Glutamatergic neuron (in vitro differentiated cells): ENCODE measurements around the gene THEM5. TPM values are rescaled to one million over a fixed set of nuclear protein-coding genes. Genes with fewer than 3 reads are reported as not detected.

Experiments used
- DNase-seq: peaks from one replicate; pipeline ENCODE4 v3.0.0; 2022
- H3K27ac Mint-ChIP-seq: one replicate; pipeline ENCODE4 v1.8.0; 2020; ENCODE audit warnings: mild to moderate bottlenecking, mixed read lengths, inconsistent platforms; ENCODE audit not compliant: unreplicated experiment
- H3K27me3 Mint-ChIP-seq: one replicate; pipeline ENCODE4 v1.8.0; 2020; ENCODE audit warnings: mild to moderate bottlenecking, moderate library complexity, mixed read lengths, inconsistent platforms; ENCODE audit not compliant: unreplicated experiment
- H3K36me3 Mint-ChIP-seq: one replicate; pipeline ENCODE4 v1.8.0; 2020; ENCODE audit warnings: mild to moderate bottlenecking, mixed read lengths, inconsistent platforms; ENCODE audit not compliant: unreplicated experiment
- H3K4me1 Mint-ChIP-seq: one replicate; pipeline ENCODE4 v1.8.0; 2020; ENCODE audit warnings: mild to moderate bottlenecking, low read depth, mixed read lengths, inconsistent platforms; ENCODE audit not compliant: unreplicated experiment
- H3K4me3 Mint-ChIP-seq: one replicate; pipeline ENCODE4 v1.8.0; 2020; ENCODE audit warnings: mild to moderate bottlenecking, mixed read lengths, inconsistent platforms; ENCODE audit not compliant: unreplicated experiment
- H3K9me3 Mint-ChIP-seq: one replicate; pipeline ENCODE4 v1.8.0; 2020; ENCODE audit warnings: mild to moderate bottlenecking, moderate library complexity, mixed read lengths, inconsistent platforms; ENCODE audit not compliant: unreplicated experiment
- CTCF ChIP-seq: fragments of 200-600 bp; sonication (generic); IDR thresholded peaks from one replicate; pipeline ENCODE4 v1.5.0; 2021; ENCODE audit not compliant: partially characterized antibody, unreplicated experiment
- total RNA-seq: library from RNA; stranded (reverse); fragmentation: NEBNext Ultra II Directional; extraction: Animal tissue kit (Norgen Biotek cat#: 25700); gene quantifications from one replicate; pipeline ENCODE4 v1.2.1, GENCODE V29; 2021; ENCODE audit not compliant: unreplicated experiment

THEM5 gene
- total RNA-seq, 1 donor from 2014 or later: not detected

- TF ChIP-seq CTCF: no peak
- H3K9me3 Mint-ChIP-seq: peaks cover 6% of the 10 kb centered on the region
- H3K36me3 Mint-ChIP-seq: no peaks in the 10 kb centered on the region
- H3K4me3 Mint-ChIP-seq: peak overlapping the region; percentile 63
- H3K27ac Mint-ChIP-seq: no peak overlapping the region
- H3K4me1 Mint-ChIP-seq: peaks cover 4% of the 10 kb centered on the region
- DNase-seq: no peak
- H3K27me3 Mint-ChIP-seq: peaks cover 23% of the 10 kb centered on the region
Measured at GRCh38 chr1:151837197-151837596, 16.3 kb downstream of the THEM5 start.

GRCh38 chr1:151835596-151835995 lies 17.9 kb downstream of the THEM5 start:
- H3K9me3 Mint-ChIP-seq: peaks cover 9% of the 10 kb centered on the region
- DNase-seq: no peak
- no peaks in the 10 kb centered on the region for H3K36me3 Mint-ChIP-seq
- H3K4me3 Mint-ChIP-seq: no peak overlapping the region
- H3K27me3 Mint-ChIP-seq: peaks cover 18% of the 10 kb centered on the region
- H3K4me1 Mint-ChIP-seq: peaks cover 4% of the 10 kb centered on the region
- no peak for TF ChIP-seq CTCF
- no peak overlapping the region for H3K27ac Mint-ChIP-seq

GRCh38 chr1:151834239-151834638 lies 19.3 kb downstream of the THEM5 start:
- Mint-ChIP-seq H3K4me3 (no peak overlapping the region), H3K27me3 (peaks cover 21% of the 10 kb centered on the region), H3K36me3 (no peaks in the 10 kb centered on the region), H3K27ac (no peak overlapping the region), H3K9me3 (peaks cover 9% of the 10 kb centered on the region), H3K4me1 (peaks cover 8% of the 10 kb centered on the region)
- DNase-seq: no peak
- no peak for TF ChIP-seq CTCF

DNA sequence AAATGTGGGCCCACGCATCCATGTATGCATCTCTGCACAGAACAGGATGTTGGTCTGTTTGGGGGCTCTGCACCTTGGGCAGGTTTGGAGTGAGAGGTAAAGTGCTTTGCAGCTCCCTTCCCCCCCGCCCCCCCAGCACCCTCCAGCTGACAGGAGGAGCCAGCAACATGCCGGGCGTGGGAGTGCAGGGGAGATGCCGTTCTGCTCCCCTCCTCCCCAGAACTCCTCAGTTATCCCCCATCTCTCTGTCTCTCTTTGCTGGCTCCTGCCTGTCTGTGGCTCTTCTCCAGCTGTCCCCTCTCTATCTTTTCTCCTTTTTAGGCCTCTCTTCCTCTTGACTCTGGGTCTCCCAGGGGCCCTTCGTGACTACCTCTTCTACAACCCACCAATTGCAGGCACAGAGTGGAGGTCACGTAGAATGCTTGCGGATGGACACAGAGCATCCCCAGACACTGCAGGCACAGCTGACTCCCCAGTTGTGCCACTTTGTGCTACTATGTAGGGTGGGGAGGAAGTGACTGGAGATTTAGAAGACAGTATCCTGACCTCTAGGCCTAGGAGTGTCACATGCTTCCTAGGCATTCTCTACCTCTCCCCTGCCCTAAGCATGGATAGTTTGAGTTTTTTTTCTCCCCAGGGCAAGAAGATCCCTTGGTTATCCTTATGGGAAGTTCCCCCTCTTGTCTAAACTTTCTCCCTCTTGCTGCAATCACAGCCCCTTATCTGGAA lies 20.2 kb downstream of the THEM5 start:
- no peak for DNase-seq
- Mint-ChIP-seq H3K4me3 (no peak overlapping the region), H3K27ac (no peak overlapping the region), H3K9me3 (peaks cover 9% of the 10 kb centered on the region), H3K36me3 (no peaks in the 10 kb centered on the region), H3K27me3 (peaks cover 20% of the 10 kb centered on the region), H3K4me1 (peaks cover 11% of the 10 kb centered on the region)
- no peak for TF ChIP-seq CTCF

GRCh38 chr1:151832318-151832980 lies 21.1 kb downstream of the THEM5 start:
- H3K27me3 Mint-ChIP-seq: peaks cover 18% of the 10 kb centered on the region
- peaks cover 10% of the 10 kb centered on the region for H3K4me1 Mint-ChIP-seq
- H3K4me3 Mint-ChIP-seq: no peak overlapping the region
- H3K36me3 Mint-ChIP-seq: no peaks in the 10 kb centered on the region
- H3K27ac Mint-ChIP-seq: no peak overlapping the region
- no peak for DNase-seq
- TF ChIP-seq CTCF: no peak
- H3K9me3 Mint-ChIP-seq: peaks cover 7% of the 10 kb centered on the region
